Keratinocyte (primary cell): Measurements from ENCODE around the gene IDH3B. TPM values are rescaled to one million over a fixed set of nuclear protein-coding genes. Genes with fewer than 3 reads are reported as not detected.

Experiments
- DNase-seq: peaks from one replicate; pipeline ENCODE4 v3.0.0-alpha.2; 2011; ENCODE audit warnings: low read depth, missing footprints, low spot score
- FAIRE-seq: peaks from 2 replicates; lab custom pipeline; 2011; peaks lifted over from hg19 to GRCh38; lab: Jason Lieb, UNC
- H2AFZ ChIP-seq: 2 replicates; pipeline ENCODE4 v1.6.0; 2012; ENCODE audit warnings: low read length, control low read depth, inconsistent platforms; ENCODE audit not compliant: control insufficient read depth
- H3K27ac ChIP-seq: 2 replicates; pipeline ENCODE4 v1.5.1; 2011; ENCODE audit warnings: low read length; ENCODE audit not compliant: control insufficient read depth, insufficient read depth
- H3K27me3 ChIP-seq: 3 replicates; pipeline ENCODE4 v1.6.0; 2011; ENCODE audit warnings: low read length; ENCODE audit not compliant: control insufficient read depth, insufficient read depth; ENCODE audit errors: extremely low read depth
- H3K36me3 ChIP-seq, 2 experiments: 2 replicates in 1 of 2; 3 replicates in 1 of 2; pipeline ENCODE4 v1.5.1; 2011; ENCODE audit warnings: low read length in 2 of 2, mild to moderate bottlenecking in 1 of 2; ENCODE audit not compliant: control insufficient read depth in 2 of 2, insufficient read depth in 2 of 2; ENCODE audit errors: extremely low read depth in 1 of 2
- H3K4me1 ChIP-seq: 3 replicates; pipeline ENCODE4 v1.5.1; 2011; ENCODE audit warnings: low read length; ENCODE audit not compliant: control insufficient read depth, insufficient read depth; ENCODE audit errors: extremely low read depth
- H3K4me2 ChIP-seq: 3 replicates; pipeline ENCODE4 v1.6.0; 2011; ENCODE audit warnings: low read depth, low read length; ENCODE audit not compliant: control insufficient read depth, insufficient read depth; ENCODE audit errors: extremely low read depth
- H3K4me3 ChIP-seq, 3 experiments: fragments of 200-600 bp in 1 of 3; sonication (generic) in 1 of 3; 2 replicates in 2 of 3; 3 replicates in 1 of 3; pipeline ENCODE4 v1.5.1; 2011 to 2016; ENCODE audit warnings: low read length in 3 of 3, mild to moderate bottlenecking in 3 of 3, control low read depth in 2 of 3, inconsistent platforms in 1 of 3, low read depth in 1 of 3, mixed read lengths in 1 of 3, mixed run types in 1 of 3, moderate library complexity in 1 of 3; ENCODE audit not compliant: control insufficient read depth in 2 of 3, insufficient read depth in 2 of 3; ENCODE audit errors: extremely low read depth in 1 of 3
- H3K79me2 ChIP-seq: 2 replicates; pipeline ENCODE4 v1.6.0; 2012; ENCODE audit warnings: low read length; ENCODE audit not compliant: control insufficient read depth, insufficient read depth
- H3K9ac ChIP-seq: 3 replicates; pipeline ENCODE4 v1.6.0; 2011; ENCODE audit warnings: low read length; ENCODE audit not compliant: control insufficient read depth, insufficient read depth; ENCODE audit errors: extremely low read depth
- H3K9me1 ChIP-seq: 3 replicates; pipeline ENCODE4 v1.6.0; 2011; ENCODE audit warnings: low read length; ENCODE audit not compliant: control insufficient read depth, insufficient read depth; ENCODE audit errors: extremely low read depth
- H3K9me3 ChIP-seq: 2 replicates; pipeline ENCODE4 v1.5.1; 2012; ENCODE audit warnings: low read depth, low read length; ENCODE audit not compliant: control insufficient read depth
- H4K20me1 ChIP-seq: 3 replicates; pipeline ENCODE4 v1.6.0; 2011; ENCODE audit warnings: low read length; ENCODE audit not compliant: control insufficient read depth, insufficient read depth; ENCODE audit errors: extremely low read depth
- EZH2 ChIP-seq: IDR thresholded peaks from one replicate; pipeline ENCODE4 v1.6.1; 2012; ENCODE audit warnings: inconsistent platforms, mild to moderate bottlenecking, low read length, moderate library complexity
- dilution Hi-C: fragments of 300-500 bp; cut with MboI; formaldehyde crosslinking; loops from one replicate; pipeline ENCODE4 v1.7.0; 2020; ENCODE audit warnings: low sequenced_read_pairs; ENCODE audit not compliant: extremely low pct_ligation_motif_present
- polyA plus RNA-seq, 5 experiments: library from polyadenylated mRNA; depleted of rRNA in 3 of 5; stranded (reverse) in 3 of 5; stranded (forward) in 1 of 5; unstranded in 1 of 5; fragments of >200 nt; gene quantifications; 1 replicate in 1 of 5; 2 replicates in 3 of 5; 3 replicates in 1 of 5; pipeline versions ENCODE4 v1.2.1 to v1.2.3, GENCODE V29; 2011 to 2012; ENCODE audit warnings: missing spikeins in 2 of 5, low read depth in 1 of 5, low replicate concordance in 1 of 5
- TF ChIP-seq, protein P1 (sequence below), 3 experiments: IDR thresholded peaks in 1 of 3; conservative IDR thresholded peaks in 1 of 3; optimal IDR thresholded peaks in 1 of 3; 2 replicates in 2 of 3; 3 replicates in 1 of 3; pipeline versions ENCODE3 to v1.5.1; 2011; ENCODE audit warnings: low read length in 3 of 3, mild to moderate bottlenecking in 3 of 3, moderate library complexity in 2 of 3, control low read depth in 1 of 3, inconsistent platforms in 1 of 3; ENCODE audit not compliant: insufficient read depth in 2 of 3; ENCODE audit errors: extremely low read depth in 1 of 3

The IDH3B gene
- polyA plus RNA-seq, 1 donor (not counting 4 experiments of a cell fraction or from before 2014, with no cell fraction given) = 131 TPM

DNA sequence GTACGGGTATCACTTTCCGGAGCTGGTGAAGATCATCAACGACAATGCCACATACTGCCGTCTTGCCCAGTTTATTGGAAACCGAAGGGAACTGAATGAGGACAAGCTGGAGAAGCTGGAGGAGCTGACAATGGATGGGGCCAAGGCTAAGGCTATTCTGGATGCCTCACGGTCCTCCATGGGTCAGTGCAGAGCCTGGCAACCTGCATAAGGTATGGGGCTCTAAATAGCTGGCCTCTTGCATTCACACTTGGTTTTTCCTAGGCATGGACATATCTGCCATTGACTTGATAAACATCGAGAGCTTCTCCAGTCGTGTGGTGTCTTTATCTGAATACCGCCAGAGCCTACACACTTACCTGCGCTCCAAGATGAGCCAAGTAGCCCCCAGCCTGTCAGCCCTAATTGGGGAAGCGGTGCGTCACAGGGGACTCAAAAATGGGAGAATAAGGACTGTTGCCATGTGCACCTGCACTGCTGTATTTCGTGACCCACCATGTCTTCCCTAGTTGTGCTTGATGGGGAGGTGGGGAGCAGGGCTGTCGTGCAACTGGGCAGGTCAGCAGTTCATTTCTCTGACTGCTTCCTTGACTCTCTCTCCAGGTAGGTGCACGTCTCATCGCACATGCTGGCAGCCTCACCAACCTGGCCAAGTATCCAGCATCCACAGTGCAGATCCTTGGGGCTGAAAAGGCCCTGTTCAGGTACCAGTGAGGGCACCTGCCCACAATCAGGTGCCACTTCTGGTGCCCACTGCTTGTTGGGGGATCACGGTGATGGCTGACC is 8.5 kb downstream of the IDH3B start:
- H2AFZ ChIP-seq = no peak overlapping the region
- H3K9ac ChIP-seq = no peak overlapping the region
- no peak for DNase-seq
- peaks cover 62% of the 10 kb centered on the region for H3K79me2 ChIP-seq
- no peaks in the 10 kb centered on the region for H3K9me1 ChIP-seq
- no peak for FAIRE-seq
- no peak overlapping the region for H3K27ac ChIP-seq
- H4K20me1 ChIP-seq = peaks cover 39% of the 10 kb centered on the region
- H3K4me3 ChIP-seq = no peak overlapping the region
- H3K9me3 ChIP-seq = no peaks in the 10 kb centered on the region
- peaks cover 21% of the 10 kb centered on the region for H3K4me1 ChIP-seq
- H3K4me2 ChIP-seq = no peak overlapping the region
- dilution Hi-C loops = no loop called here
- TF ChIP-seq, protein P1, sequence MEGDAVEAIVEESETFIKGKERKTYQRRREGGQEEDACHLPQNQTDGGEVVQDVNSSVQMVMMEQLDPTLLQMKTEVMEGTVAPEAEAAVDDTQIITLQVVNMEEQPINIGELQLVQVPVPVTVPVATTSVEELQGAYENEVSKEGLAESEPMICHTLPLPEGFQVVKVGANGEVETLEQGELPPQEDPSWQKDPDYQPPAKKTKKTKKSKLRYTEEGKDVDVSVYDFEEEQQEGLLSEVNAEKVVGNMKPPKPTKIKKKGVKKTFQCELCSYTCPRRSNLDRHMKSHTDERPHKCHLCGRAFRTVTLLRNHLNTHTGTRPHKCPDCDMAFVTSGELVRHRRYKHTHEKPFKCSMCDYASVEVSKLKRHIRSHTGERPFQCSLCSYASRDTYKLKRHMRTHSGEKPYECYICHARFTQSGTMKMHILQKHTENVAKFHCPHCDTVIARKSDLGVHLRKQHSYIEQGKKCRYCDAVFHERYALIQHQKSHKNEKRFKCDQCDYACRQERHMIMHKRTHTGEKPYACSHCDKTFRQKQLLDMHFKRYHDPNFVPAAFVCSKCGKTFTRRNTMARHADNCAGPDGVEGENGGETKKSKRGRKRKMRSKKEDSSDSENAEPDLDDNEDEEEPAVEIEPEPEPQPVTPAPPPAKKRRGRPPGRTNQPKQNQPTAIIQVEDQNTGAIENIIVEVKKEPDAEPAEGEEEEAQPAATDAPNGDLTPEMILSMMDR (optimal IDR thresholded peaks at IDR 0.05 in 1 of 3, IDR thresholded peaks at IDR 0.05 in 1 of 3, conservative IDR thresholded peaks at IDR 0.05 in 1 of 3; ENCODE audit: extremely low read depth in 1 of 3, insufficient read depth in 2 of 3, low read length in 3 of 3) = no peak
- TF ChIP-seq EZH2 = no peak
- peaks cover 46 to 56% of the 10 kb centered on the region in 2 experiments for H3K36me3 ChIP-seq
- no peaks in the 10 kb centered on the region for H3K27me3 ChIP-seq

GRCh38 chr20:2654831-2655230 is 9.2 kb downstream of the IDH3B start:
- H2AFZ ChIP-seq = no peak overlapping the region
- H3K36me3 ChIP-seq = peaks cover 40 to 51% of the 10 kb centered on the region in 2 experiments
- no peak overlapping the region for H3K9ac ChIP-seq
- H3K27ac ChIP-seq = no peak overlapping the region
- peak overlapping the region; percentile 93 for H3K4me2 ChIP-seq
- no peaks in the 10 kb centered on the region for H3K9me3 ChIP-seq
- peak overlapping the region in 1 of 3 experiments; percentile 94 for H3K4me3 ChIP-seq
- peaks cover 39% of the 10 kb centered on the region for H4K20me1 ChIP-seq
- DNase-seq (no peak), FAIRE-seq (no peak)
- TF ChIP-seq, protein P1 (optimal IDR thresholded peaks at IDR 0.05 in 1 of 3, IDR thresholded peaks at IDR 0.05 in 1 of 3, conservative IDR thresholded peaks at IDR 0.05 in 1 of 3; ENCODE audit: extremely low read depth in 1 of 3, insufficient read depth in 2 of 3, low read length in 3 of 3) = no peak
- no peak for TF ChIP-seq EZH2
- peaks cover 21% of the 10 kb centered on the region for H3K4me1 ChIP-seq
- H3K79me2 ChIP-seq = peaks cover 66% of the 10 kb centered on the region
- dilution Hi-C loops = no loop called here
- no peaks in the 10 kb centered on the region for H3K27me3 ChIP-seq
- H3K9me1 ChIP-seq = no peaks in the 10 kb centered on the region
